ENCODE measurements around the gene HMX3. TPM values are rescaled to one million over a fixed set of nuclear protein-coding genes. Genes with fewer than 3 reads are reported as not detected.

The HMX3 gene
- total RNA-seq, 2 experiments from 2014 or later = 0.45 to 0.69 TPM

- ATAC-seq (no peak), DNase-seq (peak; percentile 45)
- peaks cover 80% of the 10 kb centered on the region for H3K27me3 Mint-ChIP-seq
- peaks cover 58% of the 10 kb centered on the region for H3K4me1 Mint-ChIP-seq (ENCODE audit: low read depth)
- no peak overlapping the region for H3K4me3 Mint-ChIP-seq
- ChIA-PET CTCF (interaction anchor here (0.9 to 2.1 kb wide), 6 partner anchors 9 to 127 kb away, joined by 3 to 16 read pairs (median 5); partner anchors contain the start of gene BUB3), POLR2A (interaction anchor here (0.9 to 1.5 kb wide), 4 partner anchors 11 to 137 kb away, joined by 3 to 4 read pairs (median 3); no protein-coding TSS in a partner anchor)
- H3K27ac Mint-ChIP-seq = no peak overlapping the region
- no peaks in the 10 kb centered on the region for H3K36me3 Mint-ChIP-seq (ENCODE audit: low read depth)
- H3K9me3 Mint-ChIP-seq = no peaks in the 10 kb centered on the region
- no peak for TF ChIP-seq CTCF (IDR thresholded peaks at IDR 0.05)
- intact Hi-C loops (cut with micrococcal nuclease) = loop anchor here (5.0 kb wide), 1 partner anchor 237 kb away; no protein-coding TSS in a partner anchor
Measured at GRCh38 chr10:123144697-123145541, 9.1 kb downstream of the HMX3 start.

- CTCF ChIA-PET = interaction anchor here (0.9 to 2.1 kb wide), 5 partner anchors 8 to 30 kb away, joined by 3 to 16 read pairs (median 4); partner anchors contain the start of gene BUB3
- no peaks in the 10 kb centered on the region for H3K36me3 Mint-ChIP-seq (ENCODE audit: low read depth)
- ATAC-seq (no peak), DNase-seq (peak; percentile 30)
- no peaks in the 10 kb centered on the region for H3K9me3 Mint-ChIP-seq
- H3K27me3 Mint-ChIP-seq = peaks cover 78% of the 10 kb centered on the region
- POLR2A ChIA-PET = interaction anchor here (0.9 to 1.5 kb wide), 3 partner anchors 11 to 138 kb away, joined by 3 to 4 read pairs (median 3); no protein-coding TSS in a partner anchor
- peaks cover 60% of the 10 kb centered on the region for H3K4me1 Mint-ChIP-seq (ENCODE audit: low read depth)
- H3K4me3 Mint-ChIP-seq = peak overlapping the region; percentile 1
- intact Hi-C loops (cut with micrococcal nuclease) = no loop called here
- no peak overlapping the region for H3K27ac Mint-ChIP-seq
- no peak for TF ChIP-seq CTCF (IDR thresholded peaks at IDR 0.05)
Measured at GRCh38 chr10:123145542-123146012, 9.8 kb downstream of the HMX3 start.

GRCh38 chr10:123146013-123146893 is 10.5 kb downstream of the HMX3 start:
- CTCF ChIA-PET = interaction anchor here (1.1 to 5.6 kb wide), 5 partner anchors 6 to 29 kb away, joined by 3 to 24 read pairs (median 6); partner anchors contain the start of gene BUB3
- H3K27ac Mint-ChIP-seq = no peak overlapping the region
- TF ChIP-seq CTCF (IDR thresholded peaks at IDR 0.05) = no peak
- peaks cover 72% of the 10 kb centered on the region for H3K27me3 Mint-ChIP-seq
- DNase-seq = peak; percentile 26
- no peak for ATAC-seq
- H3K4me1 Mint-ChIP-seq (ENCODE audit: low read depth) = peaks cover 62% of the 10 kb centered on the region
- intact Hi-C loops (cut with micrococcal nuclease) = no loop called here
- POLR2A ChIA-PET = interaction anchor here (1.3 to 1.5 kb wide), 2 partner anchors 12 to 138 kb away, joined by 3 to 4 read pairs; no protein-coding TSS in a partner anchor
- H3K36me3 Mint-ChIP-seq (ENCODE audit: low read depth) = no peaks in the 10 kb centered on the region
- no peaks in the 10 kb centered on the region for H3K9me3 Mint-ChIP-seq
- peak overlapping the region; percentile 33 for H3K4me3 Mint-ChIP-seq

GRCh38 chr10:123146894-123147634 is 11.3 kb downstream of the HMX3 start:
- TF ChIP-seq CTCF (IDR thresholded peaks at IDR 0.05) = no peak
- no peaks in the 10 kb centered on the region for H3K36me3 Mint-ChIP-seq (ENCODE audit: low read depth)
- ChIA-PET CTCF (interaction anchor here (1.1 to 5.6 kb wide), 5 partner anchors 7 to 28 kb away, joined by 3 to 24 read pairs (median 4); no protein-coding TSS in a partner anchor), POLR2A (interaction anchor here (1.0 to 1.5 kb wide), 2 partner anchors 13 kb away, joined by 3 to 4 read pairs; no protein-coding TSS in a partner anchor)
- peaks cover 67% of the 10 kb centered on the region for H3K4me1 Mint-ChIP-seq (ENCODE audit: low read depth)
- intact Hi-C loops (cut with micrococcal nuclease) = no loop called here
- H3K9me3 Mint-ChIP-seq = no peaks in the 10 kb centered on the region
- H3K4me3 Mint-ChIP-seq = peak overlapping the region; percentile 33
- H3K27me3 Mint-ChIP-seq = peaks cover 72% of the 10 kb centered on the region
- DNase-seq (no peak), ATAC-seq (no peak)
- H3K27ac Mint-ChIP-seq = no peak overlapping the region
